Germinal center (tissue), 1 donor: ENCODE measurements around the gene SLC38A9.
"Not testable (repeated sequence)": the region's sequence is repeated elsewhere in the genome, so short reads cannot be mapped to it uniquely, and the experiment has no call there.

ENCODE experiments used
- DNase-seq: peaks from one replicate; pipeline ENCODE4 v3.0.0; 2012; ENCODE audit warnings: mixed read lengths, low spot score

Gene SLC38A9

GRCh38 chr5:55609413-55609812 is 102.7 kb downstream of the SLC38A9 start:
- no peak for DNase-seq

GRCh38 chr5:55608595-55609349 is 103.4 kb downstream of the SLC38A9 start:
- DNase-seq: no peak

DNA sequence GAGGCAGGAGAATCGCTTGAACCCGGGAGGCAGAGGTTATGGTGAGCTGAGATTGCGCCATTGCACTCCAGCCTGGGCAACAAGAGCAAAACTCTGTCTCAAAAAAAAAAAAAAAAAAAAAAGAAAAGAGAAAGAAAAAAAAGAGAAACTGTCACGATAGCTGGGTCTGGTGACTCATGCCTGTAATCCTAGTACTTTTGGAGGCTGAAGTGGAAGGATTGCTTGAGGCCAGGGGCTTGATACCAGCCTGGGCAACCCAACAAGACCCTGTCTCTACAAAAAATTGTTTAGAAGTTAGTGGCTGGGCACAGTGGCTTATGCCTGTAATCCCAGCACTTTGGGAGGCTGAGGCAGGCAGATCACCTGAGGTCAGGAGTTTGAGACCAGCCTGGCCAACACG is 104.8 kb downstream of the SLC38A9 start:
- DNase-seq: not testable (repeated sequence)

DNA sequence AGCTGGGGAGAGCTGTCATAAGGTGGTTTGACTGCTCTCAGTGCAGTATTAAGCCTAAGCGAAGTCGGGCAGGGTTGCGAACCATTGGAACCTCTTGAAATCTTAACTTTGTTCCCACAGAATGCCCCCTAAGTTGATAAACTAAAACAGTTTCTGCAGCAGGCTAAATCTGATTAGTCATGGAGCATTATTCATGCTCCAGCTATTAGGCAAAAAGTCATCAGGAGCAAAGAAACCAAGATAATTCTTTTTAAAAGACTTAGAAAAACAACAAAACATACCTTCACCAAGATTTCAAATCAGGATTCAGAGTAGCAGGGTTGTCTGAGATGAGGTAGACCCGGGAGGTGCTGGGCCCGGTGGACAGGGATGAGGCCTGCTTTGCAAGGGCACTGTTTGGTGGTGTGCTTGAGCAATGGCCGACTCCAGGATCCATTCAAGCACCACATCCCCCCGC is 107.5 kb downstream of the SLC38A9 start:
- DNase-seq: no peak

DNA sequence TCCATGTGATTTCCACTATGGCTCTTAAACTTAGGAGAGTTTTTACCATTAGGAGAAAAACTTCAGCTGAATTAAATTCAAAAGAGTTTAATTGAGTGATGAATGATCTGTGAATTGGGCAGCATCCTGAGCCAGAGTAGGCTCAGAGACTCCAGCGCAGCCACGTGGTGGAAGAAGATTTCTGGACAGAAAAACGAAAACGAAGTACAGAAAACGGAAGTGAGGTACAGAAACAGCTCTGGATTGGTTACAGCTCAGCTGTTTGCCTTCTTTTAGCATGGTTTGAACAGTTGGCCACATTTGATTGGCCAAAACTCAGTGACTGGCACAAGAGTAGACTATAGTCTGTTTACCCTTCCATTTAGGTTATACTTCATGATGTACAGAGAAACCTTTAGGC is 108.2 kb downstream of the SLC38A9 start:
- no peak for DNase-seq

- no peak for DNase-seq
Observed at GRCh38 chr5:55601628-55602027, 110.5 kb downstream of the SLC38A9 start.

GRCh38 chr5:55601204-55601618 is 110.9 kb downstream of the SLC38A9 start:
- DNase-seq: no peak

GRCh38 chr5:55600497-55601203 is 111.5 kb downstream of the SLC38A9 start:
- no peak for DNase-seq

DNA sequence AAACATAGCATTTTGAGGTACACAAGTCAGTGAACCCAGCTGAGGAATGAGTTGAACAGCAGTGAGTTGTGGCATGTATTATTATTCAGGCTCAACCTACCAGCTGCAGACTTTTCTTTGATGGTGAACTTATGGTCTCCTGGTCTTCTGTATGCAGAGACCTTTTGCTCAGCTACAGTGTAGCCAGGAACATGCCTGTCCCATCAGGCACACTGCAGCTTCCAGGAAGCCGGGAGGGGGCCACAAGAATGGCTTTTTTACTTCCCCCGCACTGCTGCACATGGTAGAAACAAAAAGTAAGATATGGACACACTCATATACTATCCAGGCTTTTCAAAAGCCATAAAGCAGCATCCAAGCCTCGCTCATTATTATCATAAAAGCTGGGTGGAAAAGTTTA is 112.0 kb downstream of the SLC38A9 start:
- DNase-seq: no peak

GRCh38 chr5:55599148-55600050 is 112.7 kb downstream of the SLC38A9 start:
- DNase-seq: no peak

- no peak for DNase-seq
Observed at GRCh38 chr5:55597014-55597981, 114.8 kb downstream of the SLC38A9 start.

GRCh38 chr5:55594671-55595070 is 117.5 kb downstream of the SLC38A9 start:
- DNase-seq: no peak

- DNase-seq: no peak
Observed at GRCh38 chr5:55593115-55593472, 119.0 kb downstream of the SLC38A9 start.

DNA sequence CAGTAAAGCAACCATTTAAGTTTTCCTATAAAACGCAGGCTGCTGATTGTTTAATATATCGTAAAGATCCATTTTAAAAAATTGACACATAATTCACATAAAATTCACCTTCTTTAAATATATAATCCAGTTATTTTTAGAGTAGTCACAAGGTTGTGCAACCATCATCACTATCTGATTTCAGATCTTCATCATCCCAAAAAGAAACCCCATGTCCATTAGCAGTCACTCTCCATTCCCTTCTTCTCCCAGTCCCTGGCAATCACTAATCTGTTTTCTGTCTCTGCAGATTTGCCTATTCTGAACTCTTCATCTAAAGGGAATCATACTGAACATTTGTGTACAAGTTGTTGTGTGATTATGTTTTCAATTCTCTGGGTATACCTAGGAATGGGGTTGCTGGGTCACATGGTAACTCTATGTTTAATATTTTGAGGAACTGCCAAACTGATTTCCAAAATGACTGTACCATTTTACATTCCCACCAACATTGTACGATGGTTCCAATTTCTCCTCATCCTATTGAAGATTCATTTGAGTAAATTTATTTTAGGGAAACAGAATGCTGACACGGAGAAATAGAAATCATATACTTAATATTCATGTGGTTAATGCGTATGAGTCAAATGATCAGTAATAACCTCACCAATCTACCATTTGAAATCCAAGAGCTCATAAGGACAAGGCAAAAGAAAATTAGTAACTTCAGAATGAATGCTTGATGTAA is 119.6 kb downstream of the SLC38A9 start:
- DNase-seq: no peak

- no peak for DNase-seq
Observed at GRCh38 chr5:55591686-55592085, 120.4 kb downstream of the SLC38A9 start.

- no peak for DNase-seq
Observed at GRCh38 chr5:55585206-55585610, 126.9 kb downstream of the SLC38A9 start.

GRCh38 chr5:55584398-55585205 is 127.5 kb downstream of the SLC38A9 start:
- DNase-seq: no peak

- DNase-seq: no peak
Observed at GRCh38 chr5:55583578-55583977, 128.5 kb downstream of the SLC38A9 start.

GRCh38 chr5:55582256-55582655 is 129.9 kb downstream of the SLC38A9 start:
- DNase-seq: no peak

DNA sequence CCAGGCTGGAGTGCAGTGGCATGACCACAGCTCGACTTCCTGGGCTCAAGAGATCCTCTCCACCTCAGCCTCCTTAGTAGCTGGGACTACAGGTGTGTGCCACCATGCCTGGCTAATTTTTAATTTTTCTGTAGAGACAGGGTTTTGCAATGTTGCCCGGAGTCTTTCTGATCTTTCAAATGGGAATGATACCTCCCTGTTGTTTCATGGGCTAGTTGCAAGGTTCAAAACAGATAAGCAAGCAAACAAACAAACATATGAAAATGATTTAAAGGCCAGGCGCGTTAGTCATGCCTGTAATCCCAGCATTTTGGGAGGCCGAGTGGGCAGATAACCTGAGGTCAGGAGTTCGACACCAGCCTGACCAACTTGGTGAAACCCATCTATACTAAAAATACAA is 132.1 kb downstream of the SLC38A9 start:
- no peak for DNase-seq
